A673 (cell line): Measurements from ENCODE around the gene IL17A. TPM values are rescaled to one million over a fixed set of nuclear protein-coding genes. Genes with fewer than 3 reads are reported as not detected.

Experiments
- BruUV-seq: library from RNA; stranded (reverse); fragments of 400-500 nt; replicated peaks from 2 replicates; lab custom pipeline; 2021; lab: Mats Ljungman, UMichigan
- CTCF ChIA-PET: fragments of 300-600 bp; sonication (Branson Sonifier 250); formaldehyde crosslinking; loops from one replicate; lab custom pipeline; 2022; ENCODE audit warnings: antibody characterized with exemption; lab: Charles Lee
- POLR2A ChIA-PET: fragments of 300-600 bp; sonication (Branson Sonifier 250); formaldehyde crosslinking; loops from one replicate; lab custom pipeline; 2022; ENCODE audit warnings: antibody characterized with exemption; ENCODE audit not compliant: low non-redundant PET; lab: Charles Lee
- DNase-seq: peaks from one replicate; pipeline ENCODE4 v3.0.0-alpha.2; 2015; ENCODE audit warnings: low spot score
- H3K27ac ChIP-seq: fragments of 200-600 bp; sonication (generic); 2 replicates; pipeline ENCODE4 v1.5.1; 2016; ENCODE audit warnings: mixed run types, low read depth, mild to moderate bottlenecking, mixed read lengths, antibody characterized with exemption, low read length; ENCODE audit not compliant: poor library complexity, severe bottlenecking
- H3K27me3 ChIP-seq: fragments of 200-600 bp; sonication (generic); replicated peaks from 2 replicates; pipeline ENCODE4 v1.6.1; 2017; ENCODE audit warnings: mixed run types, low read depth, mild to moderate bottlenecking, mixed read lengths, antibody characterized with exemption, low read length; ENCODE audit not compliant: insufficient read depth, poor library complexity
- H3K36me3 ChIP-seq: fragments of 200-600 bp; sonication (generic); 2 replicates; pipeline ENCODE4 v1.6.1; 2016; ENCODE audit warnings: mixed run types, mild to moderate bottlenecking, mixed read lengths, antibody characterized with exemption, low read length; ENCODE audit not compliant: insufficient read depth, poor library complexity, severe bottlenecking
- H3K4me1 ChIP-seq: fragments of 200-600 bp; sonication (generic); 2 replicates; pipeline ENCODE4 v1.6.1; 2017; ENCODE audit warnings: mixed run types, mild to moderate bottlenecking, mixed read lengths, antibody characterized with exemption, low read length; ENCODE audit not compliant: insufficient read depth, poor library complexity, severe bottlenecking
- H3K4me3 ChIP-seq: fragments of 200-600 bp; sonication (generic); 2 replicates; pipeline ENCODE4 v1.5.1; 2016; ENCODE audit warnings: low read depth, mixed run types, mild to moderate bottlenecking, mixed read lengths, low read length; ENCODE audit not compliant: poor library complexity, severe bottlenecking
- H3K9me3 ChIP-seq: fragments of 200-600 bp; sonication (generic); 2 replicates; pipeline ENCODE4 v1.6.1; 2016; ENCODE audit warnings: mixed run types, low read depth, mild to moderate bottlenecking, mixed read lengths, antibody characterized with exemption, low read length; ENCODE audit not compliant: poor library complexity, severe bottlenecking
- EZH2 ChIP-seq: fragments of 200-600 bp; sonication (generic); IDR thresholded peaks from 2 replicates; pipeline ENCODE4 v1.6.1; 2017; ENCODE audit warnings: borderline replicate concordance, low read depth, mild to moderate bottlenecking, mixed read lengths, antibody characterized with exemption, low read length; ENCODE audit not compliant: poor library complexity, severe bottlenecking
- intact Hi-C: fragments of 100-400 bp; cut with micrococcal nuclease; formaldehyde crosslinking; loops from one replicate; pipeline ENCODE4 v1.10.0; 2022; ENCODE audit not compliant: unreplicated experiment
- total RNA-seq: library from RNA; stranded (reverse); gene quantifications from 2 replicates; pipeline ENCODE4 v1.2.3, GENCODE V29; 2021
- TF ChIP-seq, protein P1 (sequence below): fragments of 300-800, 200-600 bp; sonication (generic); conservative IDR thresholded peaks from 2 replicates; pipeline ENCODE4 v1.5.1; 2017; ENCODE audit warnings: low read depth, mild to moderate bottlenecking, antibody characterized with exemption, low read length, moderate library complexity, mixed read lengths

IL17A gene
- total RNA-seq, 1 experiment from 2014 or later, result not detected

- intact Hi-C loops, result no loop called here
- POLR2A ChIA-PET, result interaction anchor here (0.6 kb wide), 1 partner anchor 38 kb away, joined by 8 read pairs; no protein-coding TSS in a partner anchor
- TF ChIP-seq, protein P1, sequence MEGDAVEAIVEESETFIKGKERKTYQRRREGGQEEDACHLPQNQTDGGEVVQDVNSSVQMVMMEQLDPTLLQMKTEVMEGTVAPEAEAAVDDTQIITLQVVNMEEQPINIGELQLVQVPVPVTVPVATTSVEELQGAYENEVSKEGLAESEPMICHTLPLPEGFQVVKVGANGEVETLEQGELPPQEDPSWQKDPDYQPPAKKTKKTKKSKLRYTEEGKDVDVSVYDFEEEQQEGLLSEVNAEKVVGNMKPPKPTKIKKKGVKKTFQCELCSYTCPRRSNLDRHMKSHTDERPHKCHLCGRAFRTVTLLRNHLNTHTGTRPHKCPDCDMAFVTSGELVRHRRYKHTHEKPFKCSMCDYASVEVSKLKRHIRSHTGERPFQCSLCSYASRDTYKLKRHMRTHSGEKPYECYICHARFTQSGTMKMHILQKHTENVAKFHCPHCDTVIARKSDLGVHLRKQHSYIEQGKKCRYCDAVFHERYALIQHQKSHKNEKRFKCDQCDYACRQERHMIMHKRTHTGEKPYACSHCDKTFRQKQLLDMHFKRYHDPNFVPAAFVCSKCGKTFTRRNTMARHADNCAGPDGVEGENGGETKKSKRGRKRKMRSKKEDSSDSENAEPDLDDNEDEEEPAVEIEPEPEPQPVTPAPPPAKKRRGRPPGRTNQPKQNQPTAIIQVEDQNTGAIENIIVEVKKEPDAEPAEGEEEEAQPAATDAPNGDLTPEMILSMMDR, result no peak
- no peak for TF ChIP-seq EZH2
- DNase-seq, result peak; percentile 81
- H3K36me3 ChIP-seq, result no peaks in the 10 kb centered on the region
- no peak overlapping the region for H3K4me3 ChIP-seq
- BruUV-seq, result no TSS peak
- no peak overlapping the region for H3K27ac ChIP-seq
- H3K4me1 ChIP-seq, result peaks cover 15% of the 10 kb centered on the region
- CTCF ChIA-PET, result interaction anchor here (0.7 kb wide), 1 partner anchor 60 kb away, joined by 6 read pairs; no protein-coding TSS in a partner anchor
- no peaks in the 10 kb centered on the region for H3K9me3 ChIP-seq
- H3K27me3 ChIP-seq, result no peaks in the 10 kb centered on the region
These were observed 33.4 kb upstream of the IL17A start for GRCh38 chr6:52152711-52153160.

DNA sequence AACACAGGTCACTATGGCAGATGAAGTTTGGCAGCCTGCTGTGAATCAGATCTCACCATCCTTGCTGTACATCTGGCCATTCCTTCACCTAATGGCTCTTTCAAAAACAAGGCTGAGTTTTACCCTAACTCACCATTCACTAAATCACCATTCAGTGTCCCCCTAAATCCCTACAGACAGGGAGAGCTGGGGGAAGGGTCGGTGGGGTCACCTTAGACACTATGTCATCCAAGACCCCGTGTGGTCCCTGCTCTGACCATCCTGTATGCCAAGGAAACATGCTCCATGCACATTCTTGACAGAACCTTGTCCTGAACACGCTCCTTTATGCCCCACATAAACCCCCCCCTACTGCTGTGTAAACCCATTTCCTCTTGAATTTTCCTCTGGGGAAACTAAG, 31.8 kb upstream of the IL17A start:
- Histone ChIP-seq H3K4me3 (no peak overlapping the region), H3K9me3 (no peaks in the 10 kb centered on the region), H3K36me3 (no peaks in the 10 kb centered on the region), H3K27ac (no peak overlapping the region), H3K27me3 (no peaks in the 10 kb centered on the region), H3K4me1 (peaks cover 15% of the 10 kb centered on the region)
- no peak for DNase-seq
- CTCF ChIA-PET, result no interaction called here
- no peak for TF ChIP-seq EZH2
- TF ChIP-seq, protein P1, result no peak
- intact Hi-C loops, result no loop called here
- POLR2A ChIA-PET, result no interaction called here
- no TSS peak for BruUV-seq

GRCh38 chr6:52155791-52156576, 30.2 kb upstream of the IL17A start:
- DNase-seq, result no peak
- intact Hi-C loops, result no loop called here
- POLR2A ChIA-PET, result no interaction called here
- peaks cover 15% of the 10 kb centered on the region for H3K4me1 ChIP-seq
- peaks cover 6% of the 10 kb centered on the region for H3K9me3 ChIP-seq
- H3K27ac ChIP-seq, result no peak overlapping the region
- BruUV-seq, result no TSS peak
- H3K27me3 ChIP-seq, result no peaks in the 10 kb centered on the region
- TF ChIP-seq, protein P1, result no peak
- TF ChIP-seq EZH2, result no peak
- no peak overlapping the region for H3K4me3 ChIP-seq
- no peaks in the 10 kb centered on the region for H3K36me3 ChIP-seq
- CTCF ChIA-PET, result interaction anchor here (0.6 kb wide), 1 partner anchor 57 kb away, joined by 3 read pairs; no protein-coding TSS in a partner anchor
